Measurements from ENCODE around the gene CHD5. TPM values are rescaled to one million over a fixed set of nuclear protein-coding genes. Genes with fewer than 3 reads are reported as not detected.

Gene CHD5
- total RNA-seq (2014; rRNA removed; shearing (Covaris generic)): 0.24 and 0.38 TPM in 2 replicates

DNA sequence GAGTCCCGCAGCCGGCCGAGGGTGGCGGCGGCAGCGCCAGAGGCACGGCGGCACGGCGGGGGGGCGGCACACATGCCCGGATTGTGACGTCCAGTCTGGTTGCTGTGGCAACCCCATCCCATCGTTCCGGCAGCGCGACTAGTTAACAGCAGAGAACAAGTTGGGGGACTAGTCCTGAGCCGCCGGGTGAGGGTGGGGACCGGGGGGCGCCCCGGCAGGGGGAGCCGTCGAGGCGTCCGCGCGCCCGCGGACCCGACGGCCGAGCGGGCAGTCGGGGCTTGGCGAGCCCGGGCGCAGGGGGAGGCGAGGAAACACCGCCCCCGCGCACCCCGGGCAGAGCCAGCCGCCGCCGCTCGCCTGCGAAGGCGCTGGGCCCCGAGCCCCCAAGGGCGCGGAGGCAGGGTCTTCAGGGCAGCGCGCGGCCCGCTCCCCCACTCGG lies at the start of gene CHD5:
Gene CHD5, minus strand, starts transcription at position 54 of the 439 bp plus-strand sequence. CDS start 298 bp downstream, outside the sequence.

DNA sequence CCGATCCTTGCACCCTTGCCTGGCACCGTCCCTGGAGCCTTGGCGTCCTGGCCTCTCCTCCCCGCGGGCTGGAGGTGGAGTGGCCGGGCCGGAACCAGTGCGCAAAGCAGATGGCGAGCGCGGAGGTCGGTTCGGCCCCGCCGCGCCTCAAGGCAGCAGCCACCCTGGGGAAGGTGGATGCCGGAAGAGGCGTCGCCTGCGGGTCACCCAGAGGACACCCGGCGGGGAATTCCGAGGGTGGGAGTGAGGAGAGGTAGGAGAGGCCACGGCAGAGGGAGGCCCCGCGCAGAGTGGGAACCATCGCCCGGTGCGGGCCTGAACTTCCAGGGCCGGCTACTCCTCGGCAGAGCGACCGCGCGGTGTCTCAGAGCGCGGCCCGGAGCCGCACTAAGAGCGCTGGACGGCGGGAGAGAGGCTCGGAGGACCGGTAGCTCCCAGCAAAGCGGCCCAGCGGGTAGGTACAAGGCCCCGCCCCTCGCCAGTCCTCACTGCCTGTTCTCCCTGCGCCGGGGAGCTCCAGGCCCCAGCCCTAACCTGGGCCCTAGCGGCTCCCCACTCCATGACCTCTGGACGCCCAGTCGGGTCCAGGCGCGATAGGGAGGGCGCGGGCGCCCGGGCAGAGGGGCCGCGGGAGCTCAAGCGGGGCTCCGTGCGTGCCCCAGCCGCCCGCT lies 25.9 kb upstream of the CHD5 start, which contains the start of gene RNF207:
Gene RNF207, plus strand, starts transcription at position 271 of the 671 bp plus-strand sequence. CDS start 417 bp downstream, outside the sequence.

DNA sequence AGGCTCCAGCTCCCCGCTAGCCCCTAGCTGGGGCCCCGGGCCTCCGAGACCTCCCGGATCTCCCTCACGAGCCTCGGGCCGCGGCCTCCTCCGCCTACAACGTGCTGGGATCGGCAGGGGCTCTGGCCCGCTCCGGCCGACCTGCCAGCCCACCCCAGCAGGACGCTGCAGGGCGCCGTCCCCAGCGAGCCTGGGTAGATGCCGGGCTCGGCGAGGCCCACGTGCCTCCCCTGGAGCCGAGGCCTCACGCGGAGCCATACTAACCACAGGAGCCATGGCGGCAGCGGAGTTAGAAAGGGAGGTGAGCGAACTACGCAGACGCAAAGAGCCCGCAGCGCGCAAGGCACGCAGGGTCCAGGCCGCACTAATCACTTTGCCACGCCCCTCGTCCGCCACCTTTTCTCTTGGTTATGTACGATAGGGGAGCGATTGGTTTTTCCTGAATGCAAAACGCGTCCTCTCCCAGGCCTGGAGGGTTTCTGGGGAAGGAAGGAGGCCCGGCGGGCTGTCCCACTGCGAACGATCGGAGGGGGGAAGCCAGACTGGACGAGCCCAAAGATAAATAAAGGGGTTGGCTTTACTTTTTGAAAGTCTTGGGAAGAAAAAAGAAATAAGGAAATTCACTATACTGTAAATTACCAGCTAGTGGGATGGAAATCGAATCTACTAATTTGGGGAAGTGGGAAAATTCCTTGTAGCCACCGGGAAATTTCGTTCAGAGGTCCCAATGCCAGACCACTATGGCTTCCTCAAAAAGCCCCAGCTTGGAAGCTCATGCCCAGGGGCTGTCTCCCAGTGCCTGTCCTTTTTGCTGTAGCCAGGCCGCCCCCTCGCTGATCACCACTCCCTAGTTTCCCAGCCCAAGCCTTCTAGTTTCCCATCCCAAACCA lies 19.4 kb upstream of the CHD5 start, which contains the start of gene RPL22:
Gene RPL22, minus strand, starts transcription at position 298 of the 890 bp plus-strand sequence. Its CDS starts 22 bp downstream, at position 276.

Other genes starting within 250 kb of the CHD5 start
- 7.6 and 10.6 TPM in 2 replicates for gene NPHP4, start 187.9 kb downstream of the CHD5 start, total RNA-seq (2014; rRNA removed; shearing (Covaris generic))
- 11.1 and 12.3 TPM in 2 replicates for gene KCNAB2, start 134.4 kb downstream of the CHD5 start, total RNA-seq (2014; rRNA removed; shearing (Covaris generic))
- 247 and 271 TPM in 2 replicates for gene RPL22, start 19.3 kb upstream of the CHD5 start, total RNA-seq (2014; rRNA removed; shearing (Covaris generic))
- gene RNF207, start 25.8 kb upstream of the CHD5 start, total RNA-seq (2014; rRNA removed; shearing (Covaris generic)): 11.7 and 19.2 TPM in 2 replicates
- gene ICMT, start 55.6 kb upstream of the CHD5 start, total RNA-seq (2014; rRNA removed; shearing (Covaris generic)): 48.7 and 49.2 TPM in 2 replicates
- not detected in 2 replicates for gene HES3, start 63.9 kb upstream of the CHD5 start, total RNA-seq (2014; rRNA removed; shearing (Covaris generic))
- gene GPR153, start 80.8 kb upstream of the CHD5 start, total RNA-seq (2014; rRNA removed; shearing (Covaris generic)): 26.1 and 29.0 TPM in 2 replicates
- gene ACOT7, start 213.4 kb upstream of the CHD5 start, total RNA-seq (2014; rRNA removed; shearing (Covaris generic)): 166 and 192 TPM in 2 replicates
- gene HES2, start 239.6 kb upstream of the CHD5 start, total RNA-seq (2014; rRNA removed; shearing (Covaris generic)): 0.68 and 2.0 TPM in 2 replicates
- gene ESPN, start 244.5 kb upstream of the CHD5 start, total RNA-seq (2014; rRNA removed; shearing (Covaris generic)): 12.2 and 15.3 TPM in 2 replicates